Spleen (tissue), 11 donors: ENCODE measurements around the gene OCRL. TPM values are rescaled to one million over a fixed set of nuclear protein-coding genes. Genes with fewer than 3 reads are reported as not detected.
"Not testable (repeated sequence)": the region's sequence is repeated elsewhere in the genome, so short reads cannot be mapped to it uniquely, and the experiment has no call there.

ENCODE experiments used
- DNase-seq: peaks from one replicate; pipeline ENCODE4 v3.0.0-alpha.2; 2020
- H3K27ac ChIP-seq, 8 donors: fragments of 200-600 bp; sonication (generic) in 7 of 8; 1 replicate in 4 of 8; 2 replicates in 4 of 8; pipeline versions ENCODE4 v1.5.0 to v1.8.0; 2016 to 2021; ENCODE audit warnings: inconsistent platforms in 4 of 8, mild to moderate bottlenecking in 4 of 8, moderate library complexity in 1 of 8
- H3K27me3 ChIP-seq, 7 donors: fragments of 200-600 bp; sonication (generic) in 6 of 7; replicated peaks in 1 of 7; 1 replicate in 4 of 7; 2 replicates in 3 of 7; pipeline versions ENCODE4 v1.5.0 to v1.8.0; 2016 to 2021; ENCODE audit warnings: inconsistent platforms in 3 of 7, mild to moderate bottlenecking in 1 of 7
- H3K36me3 ChIP-seq, 6 donors: fragments of 200-600 bp; sonication (generic) in 5 of 6; 1 replicate in 4 of 6; 2 replicates in 2 of 6; pipeline versions ENCODE4 v1.5.0 to v1.8.0; 2016 to 2021; ENCODE audit warnings: inconsistent platforms in 2 of 6
- H3K4me1 ChIP-seq, 6 donors: fragments of 200-600 bp; sonication (generic) in 5 of 6; 1 replicate in 3 of 6; 2 replicates in 3 of 6; pipeline versions ENCODE4 v1.5.0 to v1.8.0; 2016 to 2021; ENCODE audit warnings: inconsistent platforms in 3 of 6
- H3K4me3 ChIP-seq, 8 donors: fragments of 200-600 bp; sonication (generic) in 7 of 8; 1 replicate in 4 of 8; 2 replicates in 4 of 8; pipeline versions ENCODE4 v1.5.0 to v1.8.0; 2016 to 2021; ENCODE audit warnings: inconsistent platforms in 4 of 8, mild to moderate bottlenecking in 4 of 8, moderate library complexity in 2 of 8
- H3K9me3 ChIP-seq, 8 donors: fragments of 200-600 bp; sonication (generic) in 7 of 8; 1 replicate in 4 of 8; 2 replicates in 4 of 8; pipeline versions ENCODE4 v1.5.0 to v1.8.0; 2016 to 2021; ENCODE audit warnings: inconsistent platforms in 4 of 8
- CTCF ChIP-seq, 11 experiments: fragments of 200-600 bp in 7 of 11; fragments of 450-650 bp in 4 of 11; sonication (generic) in 4 of 11; IDR thresholded peaks in 8 of 11; conservative IDR thresholded peaks in 3 of 11; 1 replicate in 7 of 11; 2 replicates in 4 of 11; pipeline versions ENCODE4 v1.4.0 to v1.8.0; 2016 to 2021; ENCODE audit warnings: antibody characterized with exemption in 11 of 11, inconsistent platforms in 4 of 11, mild to moderate bottlenecking in 1 of 11
- POLR2A ChIP-seq, 3 donors: fragments of 450-650 bp; IDR thresholded peaks; one replicate each; pipeline ENCODE4 v1.5.1; 2017; ENCODE audit warnings: antibody characterized with exemption in 3 of 3, mild to moderate bottlenecking in 1 of 3
- POLR2AphosphoS5 ChIP-seq, 3 donors: sonication (generic); formaldehyde crosslinking; IDR thresholded peaks; one replicate each; pipeline ENCODE4 v1.5.1; 2017; ENCODE audit warnings: antibody characterized with exemption in 3 of 3
- WGBS, 5 donors: extraction: QIAGEN DNeasy Blood & Tissue Kit in 3 of 5; methylation state at CpG; one replicate each; pipeline versions ENCODE4 v1.1.5 to v1.1.7; 2013 to 2018; 5-methylcytosine and 5-hydroxymethylcytosine counted together
- intact Hi-C: fragments of 100-400 bp; cut with DNase I; formaldehyde crosslinking; loops from one replicate; pipeline ENCODE4 v1.15.0; 2023; ENCODE audit warnings: low total_unique reads
- polyA plus RNA-seq, 3 donors: library from polyadenylated mRNA; stranded (reverse); fragments of 200-250 nt; gene quantifications; one replicate each; pipeline ENCODE4 v1.2.1, GENCODE V29; 2013
- total RNA-seq, 7 donors: library from RNA; depleted of rRNA in 3 of 7; stranded (reverse); fragments of >200 nt in 3 of 7; fragmentation: NEBNext Ultra II Directional in 4 of 7; extraction: Animal tissue kit (Norgen Biotek cat#: 25700) in 4 of 7; gene quantifications; one replicate each; pipeline versions ENCODE4 v1.1.0 to v1.2.1, GENCODE V29; 2016 to 2021
- donor health status: healthy with polysubstance abuse.
- donor health status: DM: no; HTN: no; CAD: no; lungs with moderate emphysema.
- donor health status: DM: no; HTN: no; CAD: no.
- donor health status: Bipolar disorder and iron deficiency.
- donor health status: healthy.
- donor health status: DM: no; HTN: no; CAD: no.
- donor health status: DM: yes; HTN: yes; CAD: no.

Gene OCRL
- total and polyA plus RNA-seq, 10 donors, result 3.2 to 16.9 (median 11.2) TPM

GRCh38 chrX:129557844-129558480 lies 17.9 kb downstream of the OCRL start:
- Histone ChIP-seq H3K4me3 (no peak overlapping the region), H3K27me3 (peaks cover 0 to 5% (median 0%) of the 10 kb centered on the region in 7 donors), H3K4me1 (no peaks in the 10 kb centered on the region), H3K27ac (no peak overlapping the region), H3K9me3 (no peaks in the 10 kb centered on the region), H3K36me3 (peaks cover 0 to 56% (median 6%) of the 10 kb centered on the region in 6 donors)
- no peak for DNase-seq
- intact Hi-C loops, result no loop called here
- 38 to 92% (median 67%) methylated on average over 1 of the region's 1 CpG for WGBS, 5 donors
- no peak for TF ChIP-seq POLR2A (IDR thresholded peaks at IDR 0.05)
- TF ChIP-seq POLR2AphosphoS5 (IDR thresholded peaks at IDR 0.05), result no peak
- TF ChIP-seq CTCF (IDR thresholded peaks at IDR 0.05 in 8 of 11, conservative IDR thresholded peaks at IDR 0.05 in 3 of 11), result no peak

GRCh38 chrX:129559783-129560182 lies 19.7 kb downstream of the OCRL start:
- Histone ChIP-seq H3K9me3 (no peaks in the 10 kb centered on the region), H3K27me3 (peaks cover 0 to 5% (median 0%) of the 10 kb centered on the region in 7 donors), H3K27ac (no peak overlapping the region), H3K4me3 (no peak overlapping the region), H3K4me1 (no peaks in the 10 kb centered on the region), H3K36me3 (peaks cover 0 to 63% (median 9%) of the 10 kb centered on the region in 6 donors)
- no peak for DNase-seq
- TF ChIP-seq POLR2A (IDR thresholded peaks at IDR 0.05) (no peak), CTCF (IDR thresholded peaks at IDR 0.05 in 8 of 11, conservative IDR thresholded peaks at IDR 0.05 in 3 of 11) (no peak), POLR2AphosphoS5 (IDR thresholded peaks at IDR 0.05) (no peak)
- intact Hi-C loops, result no loop called here
- WGBS, 5 donors, result 95 to 100% (median 98%) methylated on average over 1 of the region's 1 CpG

GRCh38 chrX:129561453-129561852 lies 21.4 kb downstream of the OCRL start:
- Histone ChIP-seq H3K27me3 (peaks cover 0 to 5% (median 0%) of the 10 kb centered on the region in 7 donors), H3K27ac (no peak overlapping the region), H3K36me3 (peaks cover 0 to 57% (median 9%) of the 10 kb centered on the region in 6 donors), H3K9me3 (no peaks in the 10 kb centered on the region), H3K4me3 (no peak overlapping the region), H3K4me1 (no peaks in the 10 kb centered on the region)
- 68 to 95% (median 88%) methylated on average over 3 of the region's 3 CpGs for WGBS, 5 donors
- no peak for DNase-seq
- TF ChIP-seq CTCF (IDR thresholded peaks at IDR 0.05 in 8 of 11, conservative IDR thresholded peaks at IDR 0.05 in 3 of 11), result no peak
- TF ChIP-seq POLR2A (IDR thresholded peaks at IDR 0.05), result no peak
- no peak for TF ChIP-seq POLR2AphosphoS5 (IDR thresholded peaks at IDR 0.05)
- intact Hi-C loops, result no loop called here

DNA sequence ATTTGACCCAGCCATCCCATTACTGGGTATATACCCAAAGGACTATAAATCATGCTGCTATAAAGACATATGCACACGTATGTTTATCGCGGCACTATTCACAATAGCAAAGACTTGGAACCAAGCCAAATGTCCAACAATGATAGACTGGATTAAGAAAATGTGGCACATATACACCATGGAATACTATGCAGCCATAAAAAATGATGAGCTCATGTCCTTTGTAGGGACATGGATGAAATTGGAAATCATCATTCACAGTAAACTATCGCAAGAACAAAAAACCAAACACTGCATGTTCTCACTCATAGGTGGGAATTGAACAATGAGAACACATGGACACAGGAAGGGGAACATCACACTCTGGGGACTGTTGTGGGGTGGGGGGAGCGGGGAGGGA lies 24.3 kb downstream of the OCRL start:
- H3K27me3 ChIP-seq, DNase-seq, intact Hi-C loops, H3K4me1 ChIP-seq, H3K4me3 ChIP-seq, H3K27ac ChIP-seq, H3K9me3 ChIP-seq: not testable (repeated sequence)
- WGBS, 5 donors, result 86 to 97% (median 91%) methylated on average over 2 to 4 of the region's 5 CpGs
- peaks cover 0 to 68% (median 7%) of the 10 kb centered on the region in 6 donors for H3K36me3 ChIP-seq
